ENCODE results near the gene TMEM164. TPM values are rescaled to one million over a fixed set of nuclear protein-coding genes. Genes with fewer than 3 reads are reported as not detected.
"Not testable (repeated sequence)": the region's sequence is repeated elsewhere in the genome, so short reads cannot be mapped to it uniquely, and the experiment has no call there.

The TMEM164 gene
- total RNA-seq, 2 donors from 2014 or later = 30.3 to 36.6 TPM

DNA sequence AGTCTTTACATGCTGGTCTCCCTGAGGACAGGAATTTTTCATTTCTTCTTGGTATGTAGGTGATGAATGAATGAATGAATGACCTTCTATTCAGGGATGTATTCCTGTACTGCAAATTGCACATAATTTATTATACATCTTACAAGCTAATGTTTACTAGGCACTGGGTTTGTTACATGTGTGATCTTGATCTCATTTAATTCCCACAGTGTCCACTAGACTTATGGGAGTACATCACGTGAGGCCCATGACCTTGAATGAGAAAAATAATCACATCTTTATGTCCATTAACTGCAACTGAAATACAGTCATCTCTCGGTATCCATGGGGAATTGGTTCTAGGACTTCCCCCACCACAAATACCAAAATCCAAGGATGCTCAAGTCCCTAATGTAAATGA, 150.3 kb downstream of the TMEM164 start:
- no peaks in the 10 kb centered on the region for H3K27me3 ChIP-seq
- no peak overlapping the region for H3K27ac ChIP-seq
- no peaks in the 10 kb centered on the region for H3K36me3 ChIP-seq
- no peaks in the 10 kb centered on the region for H3K9me3 ChIP-seq
- no peak for DNase-seq (ENCODE audit: low spot score)
- no peaks in the 10 kb centered on the region for H3K4me1 ChIP-seq
- no peak for TF ChIP-seq CTCF (IDR thresholded peaks at IDR 0.05)
- no peak overlapping the region for H3K4me3 ChIP-seq

GRCh38 chrX:110153896-110154295, 151.0 kb downstream of the TMEM164 start:
- no peak overlapping the region for H3K4me3 ChIP-seq
- H3K9me3 ChIP-seq = no peaks in the 10 kb centered on the region
- H3K27me3 ChIP-seq = no peaks in the 10 kb centered on the region
- no peak for DNase-seq (ENCODE audit: low spot score)
- H3K4me1 ChIP-seq = no peaks in the 10 kb centered on the region
- H3K27ac ChIP-seq = no peak overlapping the region
- no peaks in the 10 kb centered on the region for H3K36me3 ChIP-seq
- no peak for TF ChIP-seq CTCF (IDR thresholded peaks at IDR 0.05)

DNA sequence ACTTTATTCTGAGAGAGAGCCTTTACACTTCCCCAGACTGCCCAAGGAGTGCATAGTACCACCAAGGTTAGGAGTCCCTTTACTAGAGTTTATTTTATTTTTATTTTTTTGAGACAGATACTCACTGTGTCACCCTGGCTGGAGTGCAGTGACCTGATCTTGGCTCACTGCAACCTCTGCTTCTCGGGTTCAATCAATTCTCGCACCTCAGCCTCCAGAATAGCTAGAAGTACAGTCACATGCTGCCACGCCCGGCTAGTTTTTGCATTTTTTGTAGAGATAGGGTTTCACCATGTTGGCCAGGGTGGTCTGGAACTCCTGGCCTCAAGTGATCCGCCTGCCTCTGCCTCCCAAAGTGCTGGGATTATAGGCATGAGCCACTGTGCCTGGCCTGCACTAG, 151.4 kb downstream of the TMEM164 start:
- not testable (repeated sequence) for H3K9me3 ChIP-seq; DNase-seq (ENCODE audit: low spot score); H3K4me1 ChIP-seq; H3K36me3 ChIP-seq; H3K27me3 ChIP-seq; H3K4me3 ChIP-seq; H3K27ac ChIP-seq

GRCh38 chrX:110155759-110156158, 152.8 kb downstream of the TMEM164 start:
- H3K27ac ChIP-seq = no peak overlapping the region

DNA sequence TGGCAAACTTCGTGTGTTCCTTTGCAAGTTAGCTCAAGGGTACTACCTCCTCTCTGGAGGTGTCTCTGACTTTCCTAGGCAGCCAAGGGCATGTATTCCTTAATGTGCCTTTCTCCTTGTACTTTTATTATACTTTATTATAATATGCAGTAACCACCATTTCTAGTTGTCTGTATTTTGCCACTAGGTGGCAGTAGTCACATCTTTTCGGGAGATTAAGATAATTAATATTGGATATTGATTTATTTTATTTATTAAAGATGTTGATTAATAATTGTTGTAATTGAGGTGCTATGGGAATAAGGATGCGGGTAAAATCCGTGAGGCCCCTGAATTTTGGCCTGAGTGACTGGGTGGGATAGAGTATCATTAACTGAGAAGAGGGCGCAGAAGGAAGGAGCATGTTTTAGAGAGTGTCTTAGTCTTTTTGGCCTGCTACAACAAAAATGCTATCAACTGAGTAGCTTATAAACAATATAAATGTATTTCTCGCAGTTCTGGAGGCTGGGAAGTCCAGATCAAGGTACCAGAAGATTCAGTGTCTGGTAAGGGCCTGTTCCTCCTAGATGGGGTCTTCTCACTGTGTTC, 153.3 kb downstream of the TMEM164 start:
- no peaks in the 10 kb centered on the region for H3K27me3 ChIP-seq
- H3K36me3 ChIP-seq = no peaks in the 10 kb centered on the region
- H3K9me3 ChIP-seq = no peaks in the 10 kb centered on the region
- H3K4me1 ChIP-seq = no peaks in the 10 kb centered on the region
- H3K4me3 ChIP-seq = no peak overlapping the region
- no peak for DNase-seq (ENCODE audit: low spot score)
- TF ChIP-seq CTCF (IDR thresholded peaks at IDR 0.05) = peak; percentile 27 to 71
- H3K27ac ChIP-seq = no peak overlapping the region

More at GRCh38 chrX:110155759-110156158, 152.8 kb downstream of the TMEM164 start:
- Histone ChIP-seq H3K36me3 (no peaks in the 10 kb centered on the region), H3K4me3 (no peak overlapping the region), H3K4me1 (no peaks in the 10 kb centered on the region), H3K9me3 (no peaks in the 10 kb centered on the region), H3K27me3 (no peaks in the 10 kb centered on the region)
- DNase-seq (ENCODE audit: low spot score) = no peak
- TF ChIP-seq CTCF (IDR thresholded peaks at IDR 0.05) = no peak

- Histone ChIP-seq H3K36me3 (no peaks in the 10 kb centered on the region), H3K27ac (no peak overlapping the region), H3K27me3 (no peaks in the 10 kb centered on the region), H3K4me3 (no peak overlapping the region), H3K9me3 (no peaks in the 10 kb centered on the region), H3K4me1 (no peaks in the 10 kb centered on the region)
- no peak for TF ChIP-seq CTCF (IDR thresholded peaks at IDR 0.05)
- no peak for DNase-seq (ENCODE audit: low spot score)
Measured at GRCh38 chrX:110157444-110157843, 154.5 kb downstream of the TMEM164 start.

Measured in right atrium auricular region (tissue), 2 donors.